Fibroblast of villous mesenchyme (primary cell): Measurements from ENCODE around the gene TBC1D22A. TPM values are rescaled to one million over a fixed set of nuclear protein-coding genes. Genes with fewer than 3 reads are reported as not detected.
"Not testable (repeated sequence)": the region's sequence is repeated elsewhere in the genome, so short reads cannot be mapped to it uniquely, and the experiment has no call there.

ENCODE experiments used
- DNase-seq: peaks from one replicate; pipeline ENCODE4 v3.0.0-alpha.2; 2010; ENCODE audit warnings: low read depth
- H3K4me3 ChIP-seq: 2 replicates; pipeline ENCODE4 v1.5.1; 2011; ENCODE audit warnings: low read depth, mild to moderate bottlenecking, low read length
- CTCF ChIP-seq: IDR thresholded peaks from 2 replicates; pipeline ENCODE4 v1.5.1; 2012; ENCODE audit warnings: low read depth, mild to moderate bottlenecking, low read length; ENCODE audit not compliant: insufficient read depth
- total RNA-seq: library from RNA; depleted of rRNA; stranded (reverse); fragments of >200 nt; gene quantifications from 2 replicates; pipeline ENCODE4 v1.2.3, GENCODE V29; 2012

The TBC1D22A gene
- total RNA-seq, 1 donor: 12.5 TPM

- TF ChIP-seq CTCF: no peak
- no peak for DNase-seq
- H3K4me3 ChIP-seq: no peak overlapping the region
These were observed 17.2 kb downstream of the TBC1D22A start for GRCh38 chr22:46779651-46780050.

- no peak for DNase-seq
- no peak for TF ChIP-seq CTCF
- no peak overlapping the region for H3K4me3 ChIP-seq
These were observed 18.0 kb downstream of the TBC1D22A start for GRCh38 chr22:46780453-46780852.

- H3K4me3 ChIP-seq: no peak overlapping the region
- no peak for TF ChIP-seq CTCF
- DNase-seq: no peak
These were observed 18.8 kb downstream of the TBC1D22A start for GRCh38 chr22:46781291-46781690.

- not testable (repeated sequence) for H3K4me3 ChIP-seq
These were observed 19.8 kb downstream of the TBC1D22A start for GRCh38 chr22:46782200-46782599.

GRCh38 chr22:46783721-46784120, 21.3 kb downstream of the TBC1D22A start:
- peak; percentile 48 for DNase-seq
- no peak for TF ChIP-seq CTCF

More at GRCh38 chr22:46782200-46782599, 19.8 kb downstream of the TBC1D22A start:
- DNase-seq: not testable (repeated sequence)

GRCh38 chr22:46788441-46789172, 26.2 kb downstream of the TBC1D22A start:
- no peak for TF ChIP-seq CTCF
- no peak overlapping the region for H3K4me3 ChIP-seq
- no peak for DNase-seq

More at GRCh38 chr22:46783721-46784120, 21.3 kb downstream of the TBC1D22A start:
- no peak overlapping the region for H3K4me3 ChIP-seq

- no peak for DNase-seq
- no peak for TF ChIP-seq CTCF
- no peak overlapping the region for H3K4me3 ChIP-seq
These were observed 27.5 kb downstream of the TBC1D22A start for GRCh38 chr22:46789992-46790391.
